HCT116 (cell line): ENCODE results near the gene TEX48. TPM values are rescaled to one million over a fixed set of nuclear protein-coding genes. Genes with fewer than 3 reads are reported as not detected.

Source experiments
- ATAC-seq: fragments of 200-7000 bp; cut with Tn5 transposase; 2 replicates; pipeline ENCODE4 v1.9.1; 2020; ENCODE audit warnings: mild to moderate bottlenecking, moderate library complexity
- BruUV-seq: library from RNA; stranded (reverse); fragments of 400-500 nt; replicated peaks from 2 replicates; lab custom pipeline; 2021; lab: Mats Ljungman, UMichigan
- CTCF ChIA-PET: fragments of 300-600 bp; sonication (Branson Sonifier 250); formaldehyde crosslinking; loops from one replicate; lab custom pipeline; 2021; ENCODE audit warnings: antibody characterized with exemption; lab: Charles Lee
- POLR2A ChIA-PET: fragments of 300-600, 350-600 bp; sonication (Branson Sonifier 250); formaldehyde crosslinking; loops from one replicate; lab custom pipeline; 2021; ENCODE audit warnings: antibody characterized with exemption; lab: Charles Lee
- RAD21 ChIA-PET, 2 experiments: fragments of 300-600 bp; sonication (Branson Sonifier 250); formaldehyde crosslinking; loops; one replicate each; lab custom pipeline; 2023; ENCODE audit warnings: low total read pairs in 2 of 2; ENCODE audit not compliant: uncharacterized antibody in 2 of 2, unreplicated experiment in 2 of 2, low non-redundant PET in 1 of 2; lab: Charles Lee
- DNase-seq: peaks from one replicate; pipeline ENCODE4 v3.0.0-alpha.2; 2010; ENCODE audit warnings: low read depth, low spot score
- H2AFZ ChIP-seq: fragments of 200-600 bp; shearing (Covaris generic), sonication (generic); 2 replicates; pipeline ENCODE4 v1.6.1; 2017; ENCODE audit warnings: low read depth, mixed run types, mixed read lengths, antibody characterized with exemption, low read length; ENCODE audit not compliant: poor library complexity, severe bottlenecking
- H3K27ac ChIP-seq: 2 replicates; pipeline ENCODE4 v1.5.1; 2012; ENCODE audit warnings: low read depth, low read length
- H3K27me3 ChIP-seq: fragments of 200-600 bp; sonication (generic); 2 replicates; pipeline ENCODE4 v1.6.1; 2016; ENCODE audit warnings: mixed run types, low read length, mixed read lengths; ENCODE audit not compliant: insufficient read depth
- H3K36me3 ChIP-seq, 2 experiments: fragments of 200-500 bp in 1 of 2; fragments of 200-600 bp in 1 of 2; sonication (Bioruptor generic) in 1 of 2; sonication (generic) in 1 of 2; 2 replicates each; pipeline versions ENCODE4 v1.5.1 to v1.6.1; 2014 to 2016; ENCODE audit warnings: low read length in 2 of 2, inconsistent platforms in 1 of 2, mixed read lengths in 1 of 2, mixed run types in 1 of 2; ENCODE audit not compliant: insufficient read depth in 2 of 2, control insufficient read depth in 1 of 2
- H3K4me1 ChIP-seq, 2 experiments: fragments of 200-600 bp in 1 of 2; sonication (generic) in 1 of 2; 2 replicates each; pipeline versions ENCODE4 v1.5.1 to v1.6.1; 2012 to 2017; ENCODE audit warnings: low read length in 2 of 2, inconsistent platforms in 1 of 2, mild to moderate bottlenecking in 1 of 2, mixed read lengths in 1 of 2, mixed run types in 1 of 2, moderate library complexity in 1 of 2; ENCODE audit not compliant: insufficient read depth in 2 of 2, control insufficient read depth in 1 of 2
- H3K4me2 ChIP-seq: fragments of 200-600 bp; sonication (generic); 2 replicates; pipeline ENCODE4 v1.6.1; 2017; ENCODE audit warnings: mixed run types, low read length, mixed read lengths
- H3K4me3 ChIP-seq, 2 experiments: fragments of 200-600 bp in 1 of 2; sonication (generic) in 1 of 2; replicated peaks in 1 of 2; 2 replicates each; pipeline ENCODE4 v1.5.1; 2011 to 2016; ENCODE audit warnings: low read length in 2 of 2, control low read depth in 1 of 2, low read depth in 1 of 2, mild to moderate bottlenecking in 1 of 2, mixed read lengths in 1 of 2, mixed run types in 1 of 2
- H3K79me2 ChIP-seq: fragments of 200-600 bp; sonication (generic); 2 replicates; pipeline ENCODE4 v1.6.1; 2017; ENCODE audit warnings: mild to moderate bottlenecking, mixed run types, low read length, moderate library complexity, mixed read lengths; ENCODE audit not compliant: insufficient read depth
- H3K9ac ChIP-seq: fragments of 200-600 bp; sonication (generic); 2 replicates; pipeline ENCODE4 v1.6.1; 2016; ENCODE audit warnings: low read length, mixed read lengths
- H3K9me2 ChIP-seq: fragments of 200-600 bp; sonication (generic), shearing (Covaris generic); 2 replicates; pipeline ENCODE4 v1.6.1; 2017; ENCODE audit warnings: mixed run types, mild to moderate bottlenecking, moderate library complexity; ENCODE audit not compliant: insufficient read depth
- H3K9me3 ChIP-seq, 2 experiments: fragments of 200-500 bp in 1 of 2; fragments of 200-600 bp in 1 of 2; sonication (Bioruptor generic) in 1 of 2; sonication (generic) in 1 of 2; 2 replicates each; pipeline ENCODE4 v1.6.1; 2014 to 2017; ENCODE audit warnings: low read length in 2 of 2, mixed read lengths in 2 of 2, inconsistent platforms in 1 of 2, low read depth in 1 of 2, mild to moderate bottlenecking in 1 of 2, mixed run types in 1 of 2, moderate library complexity in 1 of 2; ENCODE audit not compliant: control insufficient read depth in 1 of 2, insufficient read depth in 1 of 2
- H4K20me1 ChIP-seq: fragments of 200-600 bp; sonication (generic), shearing (Covaris generic); 2 replicates; pipeline ENCODE4 v1.6.1; 2017; ENCODE audit warnings: mixed run types, mild to moderate bottlenecking, moderate library complexity; ENCODE audit not compliant: insufficient read depth
- ATF3 ChIP-seq: IDR thresholded peaks from 2 replicates; pipeline ENCODE4 v1.6.1; 2012
- CEBPB ChIP-seq: IDR thresholded peaks from 2 replicates; pipeline ENCODE4 v1.6.1; 2012; ENCODE audit warnings: low read depth
- EGR1 ChIP-seq: IDR thresholded peaks from 2 replicates; pipeline ENCODE4 v1.6.1; 2012; ENCODE audit warnings: low read depth
- ELF1 ChIP-seq: IDR thresholded peaks from 2 replicates; pipeline ENCODE4 v1.6.1; 2012; ENCODE audit warnings: low read depth, borderline replicate concordance
- EZH2 ChIP-seq: fragments of 200-600 bp; sonication (generic); IDR thresholded peaks from 2 replicates; pipeline ENCODE4 v1.6.1; 2017; ENCODE audit warnings: antibody characterized with exemption, mixed run types
- FOSL1 ChIP-seq: IDR thresholded peaks from 2 replicates; pipeline ENCODE4 v1.6.1; 2012; ENCODE audit warnings: low read depth
- JUND ChIP-seq: IDR thresholded peaks from 2 replicates; pipeline ENCODE4 v1.6.1; 2012
- MAX ChIP-seq: IDR thresholded peaks from 2 replicates; pipeline ENCODE4 v1.6.1; 2012
- RAD21 ChIP-seq: IDR thresholded peaks from 2 replicates; pipeline ENCODE4 v1.6.1; 2012; ENCODE audit warnings: low read depth, mild to moderate bottlenecking
- SIN3A ChIP-seq: IDR thresholded peaks from 2 replicates; pipeline ENCODE4 v1.6.1; 2012; ENCODE audit warnings: low read depth
- SP1 ChIP-seq: IDR thresholded peaks from 2 replicates; pipeline ENCODE4 v1.6.1; 2012; ENCODE audit warnings: low read depth
- SRF ChIP-seq: IDR thresholded peaks from 2 replicates; pipeline ENCODE4 v1.6.1; 2012; ENCODE audit warnings: low read depth
- TCF7L2 ChIP-seq: IDR thresholded peaks from 2 replicates; pipeline ENCODE4 v1.7.0; 2011; ENCODE audit warnings: borderline replicate concordance, inconsistent platforms; ENCODE audit not compliant: insufficient read depth, insufficient read length; ENCODE audit errors: extremely low read depth
- intact Hi-C: fragments of 100-400 bp; cut with micrococcal nuclease; formaldehyde crosslinking; loops from 2 replicates; pipeline ENCODE4 v1.10.0; 2022
- total RNA-seq: library from RNA; stranded (reverse); gene quantifications from one replicate; pipeline ENCODE4 v1.2.1, GENCODE V29; 2021; ENCODE audit not compliant: unreplicated experiment
- TF ChIP-seq, protein P1 (sequence below): IDR thresholded peaks from 2 replicates; pipeline ENCODE4 v1.6.1; 2011; ENCODE audit warnings: mild to moderate bottlenecking, low read length, moderate library complexity; ENCODE audit not compliant: insufficient replicate concordance; ENCODE audit errors: extremely low read depth

TEX48 gene
- total RNA-seq, 1 experiment from 2014 or later: not detected

- H3K27me3 ChIP-seq: peaks cover 37% of the 10 kb centered on the region; the same call in 1 of the 2 replicates
These were observed 41.1 kb upstream of the TEX48 start for GRCh38 chr9:114722937-114723620.

GRCh38 chr9:114722081-114722621, 40.2 kb upstream of the TEX48 start:
- H3K4me2 ChIP-seq: no peak overlapping the region
- RAD21 ChIA-PET: no interaction called here
- TF ChIP-seq ATF3 (no peak), ELF1 (no peak), FOSL1 (no peak), SRF (no peak), EZH2 (no peak), EGR1 (no peak), SIN3A (no peak), CEBPB (no peak), JUND (no peak), RAD21 (no peak), MAX (no peak), TCF7L2 (no peak)

More at GRCh38 chr9:114722937-114723620, 41.1 kb upstream of the TEX48 start:
- BruUV-seq: no TSS peak
- intact Hi-C loops: no loop called here
- no peaks in the 10 kb centered on the region for H3K79me2 ChIP-seq
- no peak overlapping the region for H3K9ac ChIP-seq
- TF ChIP-seq SRF (no peak), SP1 (no peak), JUND (no peak)
- TF ChIP-seq, protein P1, sequence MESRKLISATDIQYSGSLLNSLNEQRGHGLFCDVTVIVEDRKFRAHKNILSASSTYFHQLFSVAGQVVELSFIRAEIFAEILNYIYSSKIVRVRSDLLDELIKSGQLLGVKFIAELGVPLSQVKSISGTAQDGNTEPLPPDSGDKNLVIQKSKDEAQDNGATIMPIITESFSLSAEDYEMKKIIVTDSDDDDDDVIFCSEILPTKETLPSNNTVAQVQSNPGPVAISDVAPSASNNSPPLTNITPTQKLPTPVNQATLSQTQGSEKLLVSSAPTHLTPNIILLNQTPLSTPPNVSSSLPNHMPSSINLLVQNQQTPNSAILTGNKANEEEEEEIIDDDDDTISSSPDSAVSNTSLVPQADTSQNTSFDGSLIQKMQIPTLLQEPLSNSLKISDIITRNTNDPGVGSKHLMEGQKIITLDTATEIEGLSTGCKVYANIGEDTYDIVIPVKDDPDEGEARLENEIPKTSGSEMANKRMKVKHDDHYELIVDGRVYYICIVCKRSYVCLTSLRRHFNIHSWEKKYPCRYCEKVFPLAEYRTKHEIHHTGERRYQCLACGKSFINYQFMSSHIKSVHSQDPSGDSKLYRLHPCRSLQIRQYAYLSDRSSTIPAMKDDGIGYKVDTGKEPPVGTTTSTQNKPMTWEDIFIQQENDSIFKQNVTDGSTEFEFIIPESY: no peak
- TF ChIP-seq, all 23 proteins: peak for 0
- Histone ChIP-seq H3K4me3 (no peak overlapping the region), H4K20me1 (no peaks in the 10 kb centered on the region), H3K9me3 (no peaks in the 10 kb centered on the region), H3K27ac (no peak overlapping the region), H3K9me2 (no peaks in the 10 kb centered on the region), H3K4me2 (no peak overlapping the region), H3K36me3 (no peaks in the 10 kb centered on the region), H3K4me1 (peaks cover 15 to 22% of the 10 kb centered on the region in 2 experiments), H2AFZ (no peak overlapping the region)
- ChIA-PET RAD21 (no interaction called here), CTCF (no interaction called here), POLR2A (no interaction called here)
- DNase-seq (no peak), ATAC-seq (no peak)

More at GRCh38 chr9:114722081-114722621, 40.2 kb upstream of the TEX48 start:
- Histone ChIP-seq H3K27ac (no peak overlapping the region), H3K9me2 (no peaks in the 10 kb centered on the region), H3K4me1 (peaks cover 17 to 29% of the 10 kb centered on the region in 2 experiments), H3K36me3 (no peaks in the 10 kb centered on the region), H3K79me2 (no peaks in the 10 kb centered on the region), H4K20me1 (no peaks in the 10 kb centered on the region), H3K4me3 (no peak overlapping the region), H2AFZ (no peak overlapping the region), H3K27me3 (peaks cover 42% of the 10 kb centered on the region; the same call in 1 of the 2 replicates), H3K9ac (no peak overlapping the region), H3K9me3 (no peaks in the 10 kb centered on the region)
- ATAC-seq (no peak), DNase-seq (no peak)
- intact Hi-C loops: no loop called here
- BruUV-seq: no TSS peak
- CTCF ChIA-PET: no interaction called here
- POLR2A ChIA-PET: no interaction called here
